NCI-H82 treated with DMSO at 0.1 percent for 48 hours (cell line): ENCODE results near the gene NTHL1.

Experiments used
- DNase-seq: peaks from one replicate; lab custom pipeline; 2025; ENCODE audit not compliant: unreplicated experiment; lab: John Stamatoyannopoulos, UW

Gene NTHL1

DNA sequence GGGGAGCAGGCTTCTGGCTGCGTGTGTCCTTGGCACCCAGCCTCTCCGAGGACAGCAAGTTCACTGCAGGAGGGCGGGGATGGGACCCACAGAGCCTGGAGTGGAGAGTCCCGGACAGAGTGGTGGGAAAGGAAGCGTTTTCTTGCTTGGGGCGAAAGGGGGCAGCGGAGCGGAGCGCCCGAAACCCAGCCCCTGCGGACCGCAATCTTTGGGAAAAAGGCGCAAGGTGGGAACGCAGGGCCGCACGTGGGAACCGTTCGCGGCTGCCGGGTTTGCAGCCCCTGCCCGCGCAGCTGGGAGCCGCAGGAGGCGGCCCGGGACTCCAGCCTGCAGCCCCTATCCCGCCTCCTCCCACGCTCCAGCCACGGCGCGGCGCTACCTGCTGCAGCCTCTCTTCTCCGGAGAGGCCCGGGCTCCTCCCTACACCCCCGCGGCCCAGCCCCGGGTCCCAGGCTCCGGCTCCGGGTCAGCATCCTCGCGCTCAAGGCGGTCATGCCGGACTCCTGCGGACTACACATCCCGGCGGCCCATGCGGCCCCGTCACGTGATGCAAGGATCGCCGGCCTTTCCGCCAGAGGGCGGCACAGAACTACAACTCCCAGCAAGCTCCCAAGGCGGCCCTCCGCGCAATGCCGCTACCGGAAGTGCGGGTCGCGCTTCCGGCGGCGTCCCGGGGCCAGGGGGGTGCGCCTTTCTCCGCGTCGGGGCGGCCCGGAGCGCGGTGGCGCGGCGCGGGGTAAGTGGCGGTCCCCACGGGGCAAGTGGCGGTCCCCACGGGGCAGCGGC lies at the start of gene NTHL1, which contains the start of gene TSC2:
NTHL1 (minus strand) TSS at position 505 of the 786 bp plus-strand sequence; CDS start at position 494, 11 bp downstream.
TSC2 (plus strand) TSS at position 656 of the 786 bp plus-strand sequence. CDS start 631 bp downstream, outside the sequence.
- DNase-seq, result peak; percentile 83

- no peak for DNase-seq
Observed at GRCh38 chr16:2096853-2097595, 49.4 kb upstream of the NTHL1 start.

DNA sequence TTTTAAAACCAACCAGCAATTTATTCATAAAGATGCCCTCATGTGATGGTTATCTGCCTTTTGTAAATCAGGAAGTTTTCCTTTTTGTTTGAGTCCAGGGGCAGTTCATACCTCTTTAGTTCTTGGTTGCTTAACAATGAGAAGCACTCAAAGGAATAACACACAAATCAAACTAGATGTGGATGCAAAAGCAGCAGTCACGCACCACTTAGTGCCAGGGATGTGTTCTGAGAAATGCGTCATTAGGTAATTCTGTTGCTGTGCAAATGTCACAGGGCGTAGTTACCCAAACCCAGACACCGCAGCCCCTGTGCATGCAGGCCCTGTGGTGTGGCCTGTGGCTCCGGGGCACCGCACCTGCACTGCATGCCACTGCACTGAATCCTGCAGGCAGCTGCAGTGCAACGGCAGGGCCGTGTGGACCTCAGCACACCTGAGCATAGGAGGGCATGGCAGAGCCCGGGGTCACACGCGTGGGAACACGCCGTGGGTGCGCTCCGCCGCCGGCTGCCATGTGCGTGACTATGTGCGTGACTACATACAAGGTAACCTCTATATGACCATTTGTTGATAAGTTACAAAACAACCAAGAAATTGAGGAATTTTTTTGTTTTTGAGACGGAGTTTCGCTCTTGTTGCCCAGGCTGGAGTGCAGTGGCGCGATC lies 48.4 kb upstream of the NTHL1 start:
- DNase-seq, result no peak

GRCh38 chr16:2095315-2095853 lies 47.8 kb upstream of the NTHL1 start:
- no peak for DNase-seq

- no peak for DNase-seq
Observed at GRCh38 chr16:2093793-2094192, 46.2 kb upstream of the NTHL1 start.

- DNase-seq, result no peak
Observed at GRCh38 chr16:2092866-2093265, 45.2 kb upstream of the NTHL1 start.

GRCh38 chr16:2092256-2092620 lies 44.6 kb upstream of the NTHL1 start:
- no peak for DNase-seq

- no peak for DNase-seq
Observed at GRCh38 chr16:2091547-2092255, 44.1 kb upstream of the NTHL1 start.

- no peak for DNase-seq
Observed at GRCh38 chr16:2090777-2091546, 43.3 kb upstream of the NTHL1 start.

GRCh38 chr16:2090481-2090776 lies 42.8 kb upstream of the NTHL1 start:
- DNase-seq, result no peak

DNA sequence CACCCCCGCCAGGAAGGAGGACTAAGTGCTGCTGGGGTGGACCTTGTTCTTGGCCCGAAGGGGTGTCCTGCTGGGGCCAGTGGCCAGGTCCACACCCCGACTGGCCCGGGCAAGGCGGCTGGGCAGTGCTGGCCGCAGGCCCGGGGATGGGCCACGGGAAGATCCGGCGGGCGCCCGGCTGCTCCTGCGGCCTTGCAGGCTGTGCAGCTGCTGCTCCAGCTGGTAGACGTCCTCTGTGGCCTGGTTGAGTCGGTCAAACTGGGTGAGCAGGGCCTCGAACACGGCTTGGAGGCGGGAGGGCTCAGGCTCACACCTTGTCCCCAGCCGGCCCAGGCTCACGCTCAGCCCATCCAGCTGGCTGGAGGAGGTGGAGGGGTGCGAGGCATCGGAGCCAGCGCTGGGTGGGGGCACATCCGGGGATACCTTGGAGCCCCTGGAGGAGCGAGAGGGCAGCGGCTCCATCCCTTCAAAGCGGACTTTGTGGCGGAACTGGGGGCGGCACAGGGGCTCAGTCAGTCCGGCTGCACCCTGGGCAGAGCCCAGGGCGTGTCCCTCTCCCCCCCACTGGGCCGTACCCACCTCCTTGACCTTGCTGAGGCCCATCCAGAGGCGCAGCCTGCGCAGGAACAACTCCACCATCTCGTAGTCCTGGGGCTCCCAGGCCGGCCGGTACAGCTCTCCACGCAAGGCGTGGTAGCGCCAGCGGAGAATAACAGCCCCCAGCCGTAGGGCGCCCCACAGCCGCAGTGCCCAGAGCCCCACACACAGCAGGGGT lies 42.3 kb upstream of the NTHL1 start:
- DNase-seq, result no peak

DNA sequence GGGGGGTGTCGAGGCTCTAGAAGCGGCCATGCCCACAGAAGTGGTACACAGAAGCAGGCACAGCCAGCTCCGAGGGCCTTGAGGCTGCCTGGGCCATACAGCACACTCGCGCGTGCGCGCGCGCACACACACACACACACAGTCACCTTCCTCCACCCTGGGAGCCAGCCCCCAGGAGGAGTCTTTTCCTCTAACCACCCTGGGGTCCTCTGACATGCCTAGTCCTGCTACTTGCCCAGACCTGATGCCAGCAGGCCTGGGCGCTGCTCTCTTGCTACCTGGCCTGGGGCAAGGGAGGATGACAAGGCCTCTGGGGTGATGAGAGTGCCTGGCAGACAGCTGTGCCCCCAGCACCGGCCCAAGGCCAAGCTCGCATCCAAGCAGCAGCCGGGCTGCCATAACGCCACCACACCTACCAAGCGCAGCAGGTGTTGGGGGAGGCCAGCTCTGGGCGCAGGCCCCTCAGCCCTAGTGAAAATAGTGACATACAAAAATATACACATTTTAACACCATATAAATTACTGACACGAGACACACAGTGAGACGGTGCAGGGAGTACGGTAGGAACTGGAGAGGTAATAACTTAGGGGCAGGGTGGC lies 41.2 kb upstream of the NTHL1 start:
- DNase-seq, result no peak

DNA sequence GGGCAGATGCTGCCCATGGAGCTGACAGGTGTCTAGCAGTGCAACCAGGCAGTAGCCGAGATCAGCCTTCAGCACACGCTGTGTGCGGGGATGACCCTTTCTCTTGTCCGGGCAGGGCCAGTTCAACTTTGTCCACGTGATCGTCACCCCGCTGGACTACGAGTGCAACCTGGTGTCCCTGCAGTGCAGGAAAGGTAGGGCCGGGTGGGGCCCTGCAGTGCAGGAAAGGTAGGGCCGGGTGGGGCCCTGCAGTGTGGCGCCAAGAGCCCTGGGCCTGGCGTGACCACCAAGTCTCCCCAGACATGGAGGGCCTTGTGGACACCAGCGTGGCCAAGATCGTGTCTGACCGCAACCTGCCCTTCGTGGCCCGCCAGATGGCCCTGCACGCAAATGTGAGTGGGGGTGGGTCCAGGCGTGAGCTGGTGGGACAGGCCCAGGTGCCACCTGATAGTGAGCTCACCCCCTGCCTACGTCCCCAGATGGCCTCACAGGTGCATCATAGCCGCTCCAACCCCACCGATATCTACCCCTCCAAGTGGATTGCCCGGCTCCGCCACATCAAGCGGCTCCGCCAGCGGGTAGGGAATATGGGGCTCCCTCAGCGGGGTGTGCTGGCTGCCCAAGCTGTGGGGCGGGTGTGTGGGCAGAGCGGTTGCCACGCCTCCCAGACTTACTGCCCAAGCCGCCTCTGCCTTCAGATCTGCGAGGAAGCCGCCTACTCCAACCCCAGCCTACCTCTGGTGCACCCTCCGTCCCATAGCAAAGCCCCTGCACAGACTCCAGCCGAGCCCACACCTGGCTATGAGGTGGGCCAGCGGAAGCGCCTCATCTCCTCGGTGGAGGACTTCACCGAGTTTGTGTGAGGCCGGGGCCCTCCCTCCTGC lies 40.4 kb upstream of the NTHL1 start:
- no peak for DNase-seq

GRCh38 chr16:2086812-2087747 lies 39.4 kb upstream of the NTHL1 start:
- no peak for DNase-seq

DNA sequence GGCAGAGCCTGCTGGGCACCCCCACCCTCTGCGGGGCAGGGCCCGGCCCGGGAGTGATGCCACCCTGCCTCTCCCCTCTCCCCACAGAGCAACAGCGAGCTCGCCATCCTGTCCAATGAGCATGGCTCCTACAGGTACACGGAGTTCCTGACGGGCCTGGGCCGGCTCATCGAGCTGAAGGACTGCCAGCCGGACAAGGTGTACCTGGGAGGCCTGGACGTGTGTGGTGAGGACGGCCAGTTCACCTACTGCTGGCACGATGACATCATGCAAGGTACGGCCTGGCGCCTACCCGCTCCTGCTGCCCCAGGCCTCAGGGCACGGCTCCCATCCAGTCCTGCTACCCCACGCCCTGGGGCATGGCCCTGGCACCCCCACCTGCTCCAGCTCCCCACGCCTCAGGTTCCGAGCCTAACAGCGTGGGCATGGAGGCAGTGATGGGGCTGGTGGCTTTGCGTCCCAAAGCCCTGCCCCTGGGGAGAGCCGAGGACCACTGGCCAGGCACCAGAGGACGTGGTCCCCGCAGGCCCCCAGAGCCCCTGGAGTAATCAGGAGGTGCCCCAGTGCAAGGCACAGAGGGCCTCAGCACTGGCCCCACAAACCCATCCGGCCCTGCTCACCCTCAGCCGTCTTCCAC lies 38.6 kb upstream of the NTHL1 start:
- DNase-seq, result no peak

- DNase-seq, result no peak
Observed at GRCh38 chr16:2085669-2086068, 38.0 kb upstream of the NTHL1 start.
